ENCODE data around the gene POM121L12.

DNA sequence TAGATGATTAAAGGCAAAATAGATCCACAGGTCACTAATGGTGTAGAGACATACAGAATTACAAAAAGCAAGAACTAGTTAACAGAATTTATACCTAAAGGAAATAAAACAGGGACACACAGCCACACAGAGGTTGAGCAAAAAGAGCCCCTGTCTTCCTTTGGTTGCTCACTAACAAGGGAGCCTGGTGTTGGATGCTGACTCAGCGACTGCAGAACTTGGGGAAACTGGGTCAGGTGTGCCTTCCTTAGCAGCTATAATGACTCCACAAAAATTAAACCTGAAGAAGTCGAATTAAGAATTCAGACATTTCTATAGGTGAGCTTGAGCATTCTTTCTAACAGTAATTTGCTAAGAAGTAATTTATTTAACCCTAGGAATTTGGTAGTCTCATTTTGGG, 15.0 kb downstream of the POM121L12 start:
- TF ChIP-seq NFIC (IDR thresholded peaks at IDR 0.05) (no peak), CEBPB (IDR thresholded peaks at IDR 0.05) (no peak), EP300 (IDR thresholded peaks at IDR 0.05; ENCODE audit: borderline replicate concordance) (no peak)
